ENCODE measurements around the gene COL6A6. TPM values are rescaled to one million over a fixed set of nuclear protein-coding genes. Genes with fewer than 3 reads are reported as not detected.
"Not testable (repeated sequence)": the region's sequence is repeated elsewhere in the genome, so short reads cannot be mapped to it uniquely, and the experiment has no call there.

The COL6A6 gene
- total RNA-seq, 1 experiment from 2014 or later: not detected

- intact Hi-C loops (cut with micrococcal nuclease; ENCODE audit: unreplicated experiment): loop anchor here (2.0 to 5.0 kb wide), 2 partner anchors 57 to 595 kb away; no protein-coding TSS in a partner anchor
- CTCF ChIA-PET: interaction anchor here (1.0 to 3.1 kb wide), 2 partner anchors 106 to 261 kb away, joined by 3 to 33 read pairs; no protein-coding TSS in a partner anchor
- TF ChIP-seq CTCF (IDR thresholded peaks at IDR 0.05; ENCODE audit: unreplicated experiment): no peak
Measured at GRCh38 chr3:130537673-130538304, 20.8 kb downstream of the COL6A6 start.

GRCh38 chr3:130539005-130539404 is 22.0 kb downstream of the COL6A6 start:
- H3K9me3 Mint-ChIP-seq (ENCODE audit: low read depth, unreplicated experiment): no peaks in the 10 kb centered on the region
- intact Hi-C loops (cut with micrococcal nuclease; ENCODE audit: unreplicated experiment): loop anchor here (1.0 to 5.0 kb wide), 4 partner anchors 58 to 597 kb away; no protein-coding TSS in a partner anchor
- no TSS peak for BruUV-seq (replicated peaks)
- peak; percentile 95 for TF ChIP-seq CTCF (IDR thresholded peaks at IDR 0.05; ENCODE audit: unreplicated experiment)
- H3K4me3 Mint-ChIP-seq (ENCODE audit: low read depth, unreplicated experiment): no peak overlapping the region
- H3K27ac Mint-ChIP-seq (ENCODE audit: unreplicated experiment): no peak overlapping the region
- no peaks in the 10 kb centered on the region for H3K36me3 Mint-ChIP-seq (ENCODE audit: insufficient read depth, unreplicated experiment)
- peak; percentile 83 for DNase-seq
- CTCF ChIA-PET: interaction anchor here (0.7 to 3.1 kb wide), 2 partner anchors 12 to 263 kb away, joined by 4 to 33 read pairs; no protein-coding TSS in a partner anchor
- H3K27me3 Mint-ChIP-seq (ENCODE audit: unreplicated experiment): peaks cover 44% of the 10 kb centered on the region
- no peaks in the 10 kb centered on the region for H3K4me1 Mint-ChIP-seq (ENCODE audit: low read depth, unreplicated experiment)

More at GRCh38 chr3:130537673-130538304, 20.8 kb downstream of the COL6A6 start:
- H3K36me3 Mint-ChIP-seq (ENCODE audit: insufficient read depth, unreplicated experiment): no peaks in the 10 kb centered on the region
- H3K4me1 Mint-ChIP-seq (ENCODE audit: low read depth, unreplicated experiment): no peaks in the 10 kb centered on the region
- H3K27ac Mint-ChIP-seq (ENCODE audit: unreplicated experiment): no peak overlapping the region
- no peaks in the 10 kb centered on the region for H3K9me3 Mint-ChIP-seq (ENCODE audit: low read depth, unreplicated experiment)
- no peak overlapping the region for H3K4me3 Mint-ChIP-seq (ENCODE audit: low read depth, unreplicated experiment)
- peaks cover 53% of the 10 kb centered on the region for H3K27me3 Mint-ChIP-seq (ENCODE audit: unreplicated experiment)
- no TSS peak for BruUV-seq (replicated peaks)
- DNase-seq: no peak

GRCh38 chr3:130543322-130543721 is 26.3 kb downstream of the COL6A6 start:
- Mint-ChIP-seq H3K27me3 (ENCODE audit: unreplicated experiment) (peaks cover 12% of the 10 kb centered on the region), H3K9me3 (ENCODE audit: low read depth, unreplicated experiment) (no peaks in the 10 kb centered on the region), H3K4me3 (ENCODE audit: low read depth, unreplicated experiment) (no peak overlapping the region), H3K27ac (ENCODE audit: unreplicated experiment) (no peak overlapping the region), H3K4me1 (ENCODE audit: low read depth, unreplicated experiment) (no peaks in the 10 kb centered on the region), H3K36me3 (ENCODE audit: insufficient read depth, unreplicated experiment) (no peaks in the 10 kb centered on the region)
- no TSS peak for BruUV-seq (replicated peaks)
- intact Hi-C loops (cut with micrococcal nuclease; ENCODE audit: unreplicated experiment): no loop called here
- CTCF ChIA-PET: no interaction called here
- DNase-seq: no peak
- TF ChIP-seq CTCF (IDR thresholded peaks at IDR 0.05; ENCODE audit: unreplicated experiment): no peak

GRCh38 chr3:130546920-130547679 is 30.1 kb downstream of the COL6A6 start:
- no peak overlapping the region for H3K4me3 Mint-ChIP-seq (ENCODE audit: low read depth, unreplicated experiment)
- TF ChIP-seq CTCF (IDR thresholded peaks at IDR 0.05; ENCODE audit: unreplicated experiment): no peak
- H3K9me3 Mint-ChIP-seq (ENCODE audit: low read depth, unreplicated experiment): no peaks in the 10 kb centered on the region
- CTCF ChIA-PET: no interaction called here
- no peak for DNase-seq
- no peaks in the 10 kb centered on the region for H3K4me1 Mint-ChIP-seq (ENCODE audit: low read depth, unreplicated experiment)
- peaks cover 10% of the 10 kb centered on the region for H3K27me3 Mint-ChIP-seq (ENCODE audit: unreplicated experiment)
- intact Hi-C loops (cut with micrococcal nuclease; ENCODE audit: unreplicated experiment): no loop called here
- no peak overlapping the region for H3K27ac Mint-ChIP-seq (ENCODE audit: unreplicated experiment)
- H3K36me3 Mint-ChIP-seq (ENCODE audit: insufficient read depth, unreplicated experiment): no peaks in the 10 kb centered on the region
- no TSS peak for BruUV-seq (replicated peaks)

GRCh38 chr3:130547680-130548065 is 30.7 kb downstream of the COL6A6 start:
- H3K4me3 Mint-ChIP-seq (ENCODE audit: low read depth, unreplicated experiment); DNase-seq; H3K27me3 Mint-ChIP-seq (ENCODE audit: unreplicated experiment); intact Hi-C loops (cut with micrococcal nuclease; ENCODE audit: unreplicated experiment); BruUV-seq (replicated peaks); H3K27ac Mint-ChIP-seq (ENCODE audit: unreplicated experiment); H3K36me3 Mint-ChIP-seq (ENCODE audit: insufficient read depth, unreplicated experiment); H3K4me1 Mint-ChIP-seq (ENCODE audit: low read depth, unreplicated experiment); H3K9me3 Mint-ChIP-seq (ENCODE audit: low read depth, unreplicated experiment); CTCF ChIA-PET: not testable (repeated sequence)
